SJCRH30 (cell line): ENCODE data around the gene RSPRY1. TPM values are rescaled to one million over a fixed set of nuclear protein-coding genes. Genes with fewer than 3 reads are reported as not detected.
A peak's percentile ranks its signal among the peaks of the same experiment; 100 is the strongest.
"Not testable (repeated sequence)": the region's sequence is repeated elsewhere in the genome, so short reads cannot be mapped to it uniquely, and the experiment has no call there.

ENCODE experiments used
- DNase-seq, 2 experiments: peaks; one replicate each; pipeline ENCODE4 v3.0.0-alpha.2; 2015 to 2020
- H3K27ac ChIP-seq: fragments of 250-450 bp; sonication (Bioruptor Pico); 2 replicates; pipeline ENCODE4 v1.5.1; 2020; ENCODE audit warnings: mild to moderate bottlenecking, moderate library complexity
- H3K27me3 ChIP-seq: fragments of 250-450 bp; sonication (Bioruptor Pico); 2 replicates; pipeline ENCODE4 v1.5.1; 2020; ENCODE audit warnings: mild to moderate bottlenecking, moderate library complexity
- H3K36me3 ChIP-seq: fragments of 250-450 bp; sonication (Bioruptor Pico); 2 replicates; pipeline ENCODE4 v1.5.1; 2020; ENCODE audit warnings: mild to moderate bottlenecking, moderate library complexity
- H3K4me1 ChIP-seq: fragments of 250-450 bp; sonication (Bioruptor Pico); 2 replicates; pipeline ENCODE4 v1.5.1; 2020; ENCODE audit warnings: mild to moderate bottlenecking, moderate library complexity
- H3K4me3 ChIP-seq: fragments of 250-450 bp; sonication (Bioruptor Pico); 2 replicates; pipeline ENCODE4 v1.5.1; 2020; ENCODE audit warnings: mild to moderate bottlenecking, moderate library complexity
- H3K9me3 ChIP-seq: fragments of 250-450 bp; sonication (Bioruptor Pico); replicated peaks from 2 replicates; pipeline ENCODE4 v1.5.1; 2020; ENCODE audit warnings: mild to moderate bottlenecking, moderate library complexity
- total RNA-seq: library from RNA; depleted of rRNA; stranded (reverse); fragments of >200 nt; shearing (Covaris generic); gene quantifications from 2 replicates; pipeline ENCODE4 v1.2.3, GENCODE V29; 2014

The RSPRY1 gene
- total RNA-seq, 1 experiment from 2014 or later, result 49.9 TPM

- Histone ChIP-seq H3K27me3 (no peaks in the 10 kb centered on the region), H3K9me3 (no peaks in the 10 kb centered on the region), H3K4me3 (no peak overlapping the region), H3K4me1 (peaks cover 3% of the 10 kb centered on the region; the same call in 1 of the 2 replicates), H3K36me3 (no peaks in the 10 kb centered on the region), H3K27ac (no peak overlapping the region)
- no peak for DNase-seq
These were observed 72.2 kb downstream of the RSPRY1 start for GRCh38 chr16:57258226-57258909.

GRCh38 chr16:57258910-57259475 lies 72.9 kb downstream of the RSPRY1 start:
- Histone ChIP-seq H3K9me3 (no peaks in the 10 kb centered on the region), H3K27me3 (no peaks in the 10 kb centered on the region), H3K4me1 (peaks cover 3% of the 10 kb centered on the region; the same call in 1 of the 2 replicates), H3K4me3 (no peak overlapping the region), H3K36me3 (no peaks in the 10 kb centered on the region), H3K27ac (no peak overlapping the region)
- DNase-seq, result no peak

GRCh38 chr16:57260294-57260929 lies 74.3 kb downstream of the RSPRY1 start:
- Histone ChIP-seq H3K36me3 (no peaks in the 10 kb centered on the region), H3K4me3 (peak overlapping the region; percentile 52), H3K27ac (peak overlapping the region; percentile 15; the same call in 1 of the 2 replicates), H3K4me1 (peaks cover 3% of the 10 kb centered on the region; the same call in 1 of the 2 replicates), H3K9me3 (no peaks in the 10 kb centered on the region), H3K27me3 (no peaks in the 10 kb centered on the region)
- peak; percentile 57 to 69 for DNase-seq

- no peak for DNase-seq
- Histone ChIP-seq H3K4me3 (no peak overlapping the region), H3K9me3 (no peaks in the 10 kb centered on the region), H3K4me1 (peaks cover 3% of the 10 kb centered on the region), H3K36me3 (no peaks in the 10 kb centered on the region), H3K27me3 (no peaks in the 10 kb centered on the region), H3K27ac (no peak overlapping the region)
These were observed 75.7 kb downstream of the RSPRY1 start for GRCh38 chr16:57261806-57262205.

- H3K36me3 ChIP-seq, result no peaks in the 10 kb centered on the region
- H3K27ac ChIP-seq, result no peak overlapping the region
- no peaks in the 10 kb centered on the region for H3K9me3 ChIP-seq
- DNase-seq, result peak in 1 of 2 experiments; percentile 32
- H3K27me3 ChIP-seq, result no peaks in the 10 kb centered on the region
- peaks cover 3% of the 10 kb centered on the region for H3K4me1 ChIP-seq
- no peak overlapping the region for H3K4me3 ChIP-seq
These were observed 76.9 kb downstream of the RSPRY1 start for GRCh38 chr16:57262841-57263540.

GRCh38 chr16:57263541-57264351 lies 77.6 kb downstream of the RSPRY1 start:
- DNase-seq, result no peak
- Histone ChIP-seq H3K9me3 (no peaks in the 10 kb centered on the region), H3K4me1 (peaks cover 3% of the 10 kb centered on the region), H3K36me3 (no peaks in the 10 kb centered on the region), H3K4me3 (no peak overlapping the region), H3K27ac (no peak overlapping the region), H3K27me3 (no peaks in the 10 kb centered on the region)

- no peak overlapping the region for H3K4me3 ChIP-seq
- H3K9me3 ChIP-seq, result no peaks in the 10 kb centered on the region
- no peak for DNase-seq
- no peaks in the 10 kb centered on the region for H3K36me3 ChIP-seq
- H3K4me1 ChIP-seq, result peaks cover 3% of the 10 kb centered on the region
- no peak overlapping the region for H3K27ac ChIP-seq
- no peaks in the 10 kb centered on the region for H3K27me3 ChIP-seq
These were observed 78.3 kb downstream of the RSPRY1 start for GRCh38 chr16:57264381-57264780.

GRCh38 chr16:57264950-57265371 lies 78.8 kb downstream of the RSPRY1 start:
- no peak for DNase-seq
- H3K36me3 ChIP-seq, result no peaks in the 10 kb centered on the region
- H3K4me1 ChIP-seq, result peaks cover 3% of the 10 kb centered on the region
- no peaks in the 10 kb centered on the region for H3K27me3 ChIP-seq
- no peaks in the 10 kb centered on the region for H3K9me3 ChIP-seq
- no peak overlapping the region for H3K4me3 ChIP-seq
- H3K27ac ChIP-seq, result no peak overlapping the region

GRCh38 chr16:57265850-57266530 lies 79.9 kb downstream of the RSPRY1 start:
- no peaks in the 10 kb centered on the region for H3K27me3 ChIP-seq
- peak; percentile 51 to 60 for DNase-seq
- H3K4me1 ChIP-seq, result peaks cover 3% of the 10 kb centered on the region
- no peaks in the 10 kb centered on the region for H3K36me3 ChIP-seq
- no peak overlapping the region for H3K27ac ChIP-seq
- peak overlapping the region; percentile 36 for H3K4me3 ChIP-seq
- no peaks in the 10 kb centered on the region for H3K9me3 ChIP-seq

GRCh38 chr16:57266531-57267260 lies 80.6 kb downstream of the RSPRY1 start:
- DNase-seq, result peak in 1 of 2 experiments; percentile 28
- Histone ChIP-seq H3K4me1 (peaks cover 3% of the 10 kb centered on the region), H3K4me3 (peak overlapping the region; percentile 36), H3K9me3 (no peaks in the 10 kb centered on the region), H3K36me3 (no peaks in the 10 kb centered on the region), H3K27ac (no peak overlapping the region), H3K27me3 (no peaks in the 10 kb centered on the region)

- not testable (repeated sequence) for H3K4me3 ChIP-seq, H3K9me3 ChIP-seq, H3K36me3 ChIP-seq, DNase-seq, H3K27me3 ChIP-seq, H3K4me1 ChIP-seq, H3K27ac ChIP-seq
These were observed 81.2 kb downstream of the RSPRY1 start for GRCh38 chr16:57267343-57267742.

GRCh38 chr16:57268804-57269800 lies 83.0 kb downstream of the RSPRY1 start:
- Histone ChIP-seq H3K27me3 (no peaks in the 10 kb centered on the region), H3K27ac (no peak overlapping the region), H3K4me1 (peaks cover 3% of the 10 kb centered on the region), H3K9me3 (no peaks in the 10 kb centered on the region), H3K36me3 (no peaks in the 10 kb centered on the region), H3K4me3 (no peak overlapping the region)
- DNase-seq, result peak; percentile 65 to 72
